ENCODE results near the gene SAFB.

Gene SAFB

DNA sequence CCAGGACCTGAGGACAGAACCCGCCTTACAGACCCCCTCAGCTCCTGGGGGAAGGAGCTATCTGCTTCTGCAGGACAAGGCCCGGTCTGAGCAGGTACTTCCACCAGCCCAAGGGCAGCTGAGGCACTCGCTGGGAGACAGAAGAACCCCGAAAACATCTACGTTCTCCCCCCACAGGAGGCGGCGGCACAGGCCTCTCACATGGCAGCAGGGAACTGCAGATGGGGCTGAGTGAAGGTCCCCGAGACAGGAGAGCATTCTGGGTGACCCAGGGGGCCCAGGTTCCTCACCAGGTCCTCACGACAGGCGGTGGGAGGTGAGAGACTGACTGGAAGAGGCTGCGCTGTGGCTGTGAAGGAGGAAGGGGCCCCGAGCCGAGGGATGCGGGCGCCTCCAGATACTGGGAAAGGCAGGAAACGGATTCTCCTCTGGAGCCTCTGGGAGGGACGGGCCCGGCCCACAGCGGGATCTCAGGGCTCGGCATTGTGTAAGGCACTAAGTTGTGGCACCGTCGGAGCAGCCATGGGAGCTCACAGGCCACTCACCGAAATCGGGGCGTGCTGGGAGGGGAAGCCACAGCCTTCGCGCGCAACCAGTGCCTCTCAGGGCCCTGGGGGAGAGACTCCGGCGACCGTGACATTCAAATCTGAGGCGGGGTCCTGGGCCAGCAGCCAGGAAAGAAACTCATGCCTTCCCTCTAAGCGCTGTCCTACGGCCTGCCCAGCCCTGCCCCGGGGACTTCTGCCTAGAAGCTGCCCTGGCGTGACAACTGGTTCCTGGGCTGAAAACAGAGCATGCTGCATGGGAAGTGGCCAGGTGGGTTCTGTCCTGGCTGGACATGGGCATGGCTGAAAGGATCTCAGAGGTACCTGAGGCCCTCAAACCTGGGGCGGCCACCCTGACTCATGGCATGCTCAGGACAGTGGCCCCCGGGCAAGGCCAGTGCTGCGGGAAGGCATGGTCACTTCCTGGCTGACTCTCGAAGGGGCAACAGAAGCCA, 81.2 kb downstream of the SAFB start:
- peaks cover 6% of the 10 kb centered on the region; the same call in 1 of the 2 replicates for H3K9me3 ChIP-seq
- H3K4me3 ChIP-seq: no peak overlapping the region
- H3K4me2 ChIP-seq: no peak overlapping the region
- H4K20me1 ChIP-seq: peaks cover 73% of the 10 kb centered on the region
- H3K36me3 ChIP-seq: peaks cover 94% of the 10 kb centered on the region
- no peak overlapping the region for H3K9ac ChIP-seq
- no peak for TF ChIP-seq Cebpa-rat (IDR thresholded peaks at IDR 0.05)
- peaks cover 19% of the 10 kb centered on the region for H3K4me1 ChIP-seq
- no peaks in the 10 kb centered on the region for H3K27me3 ChIP-seq
- no peak overlapping the region for H3K27ac ChIP-seq

DNA sequence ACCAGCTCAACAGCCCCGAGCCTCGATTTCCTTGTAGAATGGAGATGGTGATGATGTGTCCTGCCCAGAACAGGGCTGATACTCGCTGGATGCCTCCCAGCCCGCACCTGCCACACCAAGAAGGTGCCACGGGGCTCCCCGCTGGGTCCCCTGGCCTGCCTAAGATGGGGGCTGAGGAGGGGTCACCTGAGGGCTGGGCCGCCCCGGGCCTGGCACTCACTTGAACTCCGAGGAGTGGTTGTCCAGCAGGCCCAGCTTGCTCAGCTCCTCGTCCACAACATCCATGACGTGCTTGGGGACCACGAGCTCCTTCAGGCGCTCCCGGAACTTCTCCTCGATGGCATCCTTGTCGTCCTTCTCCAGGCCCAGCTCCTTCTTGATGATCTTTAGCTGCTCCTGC, 82.7 kb downstream of the SAFB start:
- H3K27ac ChIP-seq: no peak overlapping the region
- no peak for TF ChIP-seq Cebpa-rat (IDR thresholded peaks at IDR 0.05)
- no peak overlapping the region for H3K9ac ChIP-seq
- no peaks in the 10 kb centered on the region for H3K27me3 ChIP-seq
- peaks cover 6% of the 10 kb centered on the region; the same call in 1 of the 2 replicates for H3K9me3 ChIP-seq
- peaks cover 65% of the 10 kb centered on the region for H4K20me1 ChIP-seq
- peaks cover 94% of the 10 kb centered on the region for H3K36me3 ChIP-seq
- no peak overlapping the region for H3K4me2 ChIP-seq
- peaks cover 5% of the 10 kb centered on the region; the same call in 1 of the 2 replicates for H3K4me1 ChIP-seq
- H3K4me3 ChIP-seq: no peak overlapping the region

DNA sequence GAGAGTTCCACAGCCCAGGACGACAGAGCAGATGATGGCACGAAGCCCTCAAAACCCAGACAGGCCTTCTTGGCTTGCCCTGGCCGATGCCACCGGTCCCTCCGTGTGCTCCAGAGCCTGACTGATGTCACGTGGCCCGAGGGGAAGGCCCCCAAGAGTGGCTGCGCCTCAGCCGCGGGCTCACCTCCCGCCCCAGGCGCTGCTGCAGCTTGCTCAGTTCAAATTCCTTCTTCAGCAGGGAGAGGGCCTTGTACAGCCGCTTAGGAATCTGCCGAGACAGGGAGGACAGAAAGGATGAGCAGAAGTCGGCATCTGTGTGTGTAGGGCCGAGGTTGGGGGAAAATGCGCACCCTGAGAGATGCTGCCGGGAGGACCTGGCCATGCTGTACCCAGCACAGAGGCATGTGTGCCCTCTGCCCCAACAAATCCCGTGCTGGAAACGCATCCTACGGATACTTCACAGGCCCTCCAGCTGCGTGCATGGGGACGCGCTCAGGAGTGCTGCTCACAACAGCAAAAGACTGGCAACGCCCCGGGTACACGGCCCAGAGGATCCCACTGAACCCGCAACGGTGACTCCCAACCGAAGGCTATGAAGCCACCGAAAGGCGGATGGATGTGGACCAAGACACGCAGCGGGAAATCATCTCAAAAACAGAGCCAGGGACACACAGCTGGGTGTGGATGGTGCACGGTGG, 84.1 kb downstream of the SAFB start:
- Histone ChIP-seq H3K27me3 (no peaks in the 10 kb centered on the region), H3K9me3 (peaks cover 6% of the 10 kb centered on the region; the same call in 1 of the 2 replicates), H3K4me3 (no peak overlapping the region), H3K9ac (no peak overlapping the region), H3K4me1 (no peaks in the 10 kb centered on the region), H3K4me2 (no peak overlapping the region), H4K20me1 (peaks cover 71% of the 10 kb centered on the region), H3K27ac (no peak overlapping the region), H3K36me3 (peaks cover 94% of the 10 kb centered on the region)
- no peak for TF ChIP-seq Cebpa-rat (IDR thresholded peaks at IDR 0.05)

- Histone ChIP-seq H4K20me1 (peaks cover 80% of the 10 kb centered on the region), H3K4me3 (no peak overlapping the region), H3K27ac (no peak overlapping the region), H3K9me3 (peaks cover 6% of the 10 kb centered on the region; the same call in 1 of the 2 replicates), H3K4me1 (no peaks in the 10 kb centered on the region), H3K36me3 (peaks cover 99% of the 10 kb centered on the region), H3K27me3 (no peaks in the 10 kb centered on the region), H3K9ac (no peak overlapping the region), H3K4me2 (no peak overlapping the region)
- no peak for TF ChIP-seq Cebpa-rat (IDR thresholded peaks at IDR 0.05)
These were observed 85.0 kb downstream of the SAFB start for GRCh38 chr19:5707576-5708575.

DNA sequence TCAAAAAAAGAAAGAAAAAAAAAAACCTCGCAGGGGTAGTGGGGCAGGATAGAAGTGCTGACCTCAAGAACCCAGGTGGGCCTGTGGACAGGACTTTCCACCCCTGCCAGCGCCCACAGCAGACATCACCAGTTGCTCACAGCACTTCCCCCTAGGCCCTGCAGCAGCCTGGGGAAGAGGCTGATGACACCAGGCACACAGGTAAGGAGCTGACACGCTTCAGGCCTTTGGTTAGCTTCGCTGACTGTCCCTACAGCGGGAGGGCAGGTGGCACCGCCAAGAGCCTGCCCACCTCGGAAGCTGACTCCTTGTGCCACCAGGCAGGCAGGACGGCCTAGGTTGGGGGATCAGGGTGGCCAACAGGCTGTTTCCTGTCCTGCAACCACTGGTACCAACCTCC, 88.1 kb downstream of the SAFB start:
- H4K20me1 ChIP-seq: peaks cover 83% of the 10 kb centered on the region
- H3K4me3 ChIP-seq: no peak overlapping the region
- no peaks in the 10 kb centered on the region for H3K9me3 ChIP-seq
- H3K4me1 ChIP-seq: no peaks in the 10 kb centered on the region
- no peaks in the 10 kb centered on the region for H3K27me3 ChIP-seq
- H3K36me3 ChIP-seq: peaks cover 94% of the 10 kb centered on the region
- H3K27ac ChIP-seq: no peak overlapping the region
- no peak overlapping the region for H3K9ac ChIP-seq
- H3K4me2 ChIP-seq: no peak overlapping the region
- TF ChIP-seq Cebpa-rat (IDR thresholded peaks at IDR 0.05): no peak

DNA sequence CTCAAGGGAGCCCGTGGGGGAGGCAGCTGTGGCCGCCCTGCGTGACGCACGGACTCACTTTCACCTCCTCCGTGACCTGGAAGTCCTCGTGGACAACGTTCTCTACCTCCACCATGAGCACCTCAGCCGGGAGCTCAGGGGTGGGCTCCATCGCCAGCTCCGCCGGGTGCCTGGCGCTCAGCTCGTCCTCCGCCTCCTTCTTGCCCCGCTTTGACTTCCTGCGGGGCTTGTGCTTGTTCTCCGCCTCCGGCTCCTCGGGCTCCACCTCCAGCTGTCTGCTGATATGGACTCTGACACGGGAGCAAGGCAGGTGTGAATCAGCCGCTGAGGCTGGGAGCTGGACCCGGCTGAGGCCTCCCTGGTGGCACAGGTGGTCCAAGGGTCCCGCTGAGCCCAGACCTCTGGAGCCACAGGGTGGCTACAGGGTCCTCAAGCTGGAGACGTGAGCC, 88.9 kb downstream of the SAFB start:
- TF ChIP-seq Cebpa-rat (IDR thresholded peaks at IDR 0.05): no peak
- no peak overlapping the region for H3K4me2 ChIP-seq
- H3K4me1 ChIP-seq: no peaks in the 10 kb centered on the region
- H4K20me1 ChIP-seq: peaks cover 83% of the 10 kb centered on the region
- no peak overlapping the region for H3K4me3 ChIP-seq
- H3K36me3 ChIP-seq: peaks cover 93% of the 10 kb centered on the region
- no peak overlapping the region for H3K9ac ChIP-seq
- no peak overlapping the region for H3K27ac ChIP-seq
- H3K9me3 ChIP-seq: no peaks in the 10 kb centered on the region
- no peaks in the 10 kb centered on the region for H3K27me3 ChIP-seq

GRCh38 chr19:5713228-5713627, 90.3 kb downstream of the SAFB start:
- peaks cover 92% of the 10 kb centered on the region for H3K36me3 ChIP-seq

GRCh38 chr19:5714816-5715215, 91.9 kb downstream of the SAFB start:
- Histone ChIP-seq H3K27me3 (no peaks in the 10 kb centered on the region), H3K36me3 (peaks cover 78% of the 10 kb centered on the region), H3K9me3 (no peaks in the 10 kb centered on the region), H3K4me2 (no peak overlapping the region), H3K4me3 (no peak overlapping the region), H3K9ac (no peak overlapping the region), H3K27ac (no peak overlapping the region), H3K4me1 (peaks cover 22% of the 10 kb centered on the region), H4K20me1 (peaks cover 98% of the 10 kb centered on the region)
- no peak for TF ChIP-seq Cebpa-rat (IDR thresholded peaks at IDR 0.05)

More at GRCh38 chr19:5713228-5713627, 90.3 kb downstream of the SAFB start:
- H3K4me3 ChIP-seq: no peak overlapping the region
- H3K9me3 ChIP-seq: no peaks in the 10 kb centered on the region
- peaks cover 12% of the 10 kb centered on the region for H3K4me1 ChIP-seq
- no peaks in the 10 kb centered on the region for H3K27me3 ChIP-seq
- H3K4me2 ChIP-seq: no peak overlapping the region
- no peak overlapping the region for H3K27ac ChIP-seq
- peaks cover 83% of the 10 kb centered on the region for H4K20me1 ChIP-seq
- no peak for TF ChIP-seq Cebpa-rat (IDR thresholded peaks at IDR 0.05)
- no peak overlapping the region for H3K9ac ChIP-seq

Measured in BLaER1 (cell line).